Calu3 (cell line): ENCODE data around the gene SV2C. TPM values are rescaled to one million over a fixed set of nuclear protein-coding genes. Genes with fewer than 3 reads are reported as not detected.

ENCODE experiments used
- BruUV-seq: library from RNA; stranded (reverse); fragments of 400-500 nt; replicated peaks from 2 replicates; lab custom pipeline; 2021; lab: Mats Ljungman, UMichigan
- CTCF ChIA-PET: fragments of 300-600 bp; sonication (Branson Sonifier 250); formaldehyde crosslinking; loops from one replicate; lab custom pipeline; 2022; ENCODE audit warnings: antibody characterized with exemption; lab: Charles Lee
- DNase-seq: peaks from one replicate; pipeline ENCODE4 v3.0.0; 2022
- H3K27ac Mint-ChIP-seq: one replicate; pipeline ENCODE4 v1.8.0; 2022; ENCODE audit warnings: mixed read lengths; ENCODE audit not compliant: unreplicated experiment
- H3K27me3 Mint-ChIP-seq: one replicate; pipeline ENCODE4 v1.8.0; 2022; ENCODE audit warnings: mixed read lengths; ENCODE audit not compliant: unreplicated experiment
- H3K36me3 Mint-ChIP-seq: one replicate; pipeline ENCODE4 v1.8.0; 2022; ENCODE audit warnings: mild to moderate bottlenecking, moderate library complexity, mixed read lengths; ENCODE audit not compliant: insufficient read depth, unreplicated experiment
- H3K4me1 Mint-ChIP-seq: one replicate; pipeline ENCODE4 v1.8.0; 2022; ENCODE audit warnings: mild to moderate bottlenecking, low read depth, mixed read lengths; ENCODE audit not compliant: unreplicated experiment
- H3K4me3 Mint-ChIP-seq: one replicate; pipeline ENCODE4 v1.8.0; 2022; ENCODE audit warnings: mild to moderate bottlenecking, low read depth, moderate library complexity, mixed read lengths; ENCODE audit not compliant: unreplicated experiment
- H3K9me3 Mint-ChIP-seq: one replicate; pipeline ENCODE4 v1.8.0; 2022; ENCODE audit warnings: low read depth, mixed read lengths; ENCODE audit not compliant: unreplicated experiment
- intact Hi-C: fragments of 100-400 bp; cut with micrococcal nuclease; formaldehyde crosslinking; loops from one replicate; pipeline ENCODE4 v1.10.0; 2022; ENCODE audit not compliant: unreplicated experiment
- total RNA-seq: library from RNA; stranded (reverse); gene quantifications from 2 replicates; pipeline ENCODE4 v1.2.3, GENCODE V29; 2022
- TF ChIP-seq, protein P1 (sequence below): fragments of 200-600 bp; IDR thresholded peaks from one replicate; pipeline ENCODE4 v1.8.0; 2022; ENCODE audit warnings: antibody characterized with exemption; ENCODE audit not compliant: unreplicated experiment

SV2C gene
- total RNA-seq, 1 experiment from 2014 or later: 0.90 TPM

DNA sequence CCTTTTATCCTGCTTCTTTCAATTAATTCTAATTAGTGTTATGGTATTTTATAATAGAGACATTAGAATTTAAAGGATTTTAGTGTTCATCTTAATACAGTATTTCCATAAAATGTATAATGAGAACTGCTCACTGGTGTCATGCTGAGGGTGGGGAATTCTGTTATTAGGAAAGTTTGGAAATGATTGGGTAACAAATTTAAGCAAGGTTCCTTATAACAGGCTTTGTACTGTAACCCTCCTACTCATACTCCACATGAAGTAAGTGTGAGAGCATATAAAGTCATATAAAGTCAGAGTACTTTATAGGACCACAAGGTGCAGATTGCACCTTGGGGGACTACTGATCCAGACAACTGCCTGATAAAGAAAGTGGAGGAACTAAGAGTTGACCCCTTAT is 42.2 kb downstream of the SV2C start:
- no TSS peak for BruUV-seq
- Mint-ChIP-seq H3K4me3 (no peak overlapping the region), H3K27me3 (peaks cover 69% of the 10 kb centered on the region), H3K27ac (no peak overlapping the region), H3K36me3 (no peaks in the 10 kb centered on the region), H3K9me3 (no peaks in the 10 kb centered on the region), H3K4me1 (no peaks in the 10 kb centered on the region)
- no peak for DNase-seq
- TF ChIP-seq, protein P1, sequence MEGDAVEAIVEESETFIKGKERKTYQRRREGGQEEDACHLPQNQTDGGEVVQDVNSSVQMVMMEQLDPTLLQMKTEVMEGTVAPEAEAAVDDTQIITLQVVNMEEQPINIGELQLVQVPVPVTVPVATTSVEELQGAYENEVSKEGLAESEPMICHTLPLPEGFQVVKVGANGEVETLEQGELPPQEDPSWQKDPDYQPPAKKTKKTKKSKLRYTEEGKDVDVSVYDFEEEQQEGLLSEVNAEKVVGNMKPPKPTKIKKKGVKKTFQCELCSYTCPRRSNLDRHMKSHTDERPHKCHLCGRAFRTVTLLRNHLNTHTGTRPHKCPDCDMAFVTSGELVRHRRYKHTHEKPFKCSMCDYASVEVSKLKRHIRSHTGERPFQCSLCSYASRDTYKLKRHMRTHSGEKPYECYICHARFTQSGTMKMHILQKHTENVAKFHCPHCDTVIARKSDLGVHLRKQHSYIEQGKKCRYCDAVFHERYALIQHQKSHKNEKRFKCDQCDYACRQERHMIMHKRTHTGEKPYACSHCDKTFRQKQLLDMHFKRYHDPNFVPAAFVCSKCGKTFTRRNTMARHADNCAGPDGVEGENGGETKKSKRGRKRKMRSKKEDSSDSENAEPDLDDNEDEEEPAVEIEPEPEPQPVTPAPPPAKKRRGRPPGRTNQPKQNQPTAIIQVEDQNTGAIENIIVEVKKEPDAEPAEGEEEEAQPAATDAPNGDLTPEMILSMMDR: no peak
- CTCF ChIA-PET: no interaction called here
- intact Hi-C loops: no loop called here

- Mint-ChIP-seq H3K9me3 (no peaks in the 10 kb centered on the region), H3K27me3 (peaks cover 75% of the 10 kb centered on the region), H3K4me3 (no peak overlapping the region), H3K27ac (no peak overlapping the region), H3K36me3 (no peaks in the 10 kb centered on the region), H3K4me1 (no peaks in the 10 kb centered on the region)
- TF ChIP-seq, protein P1: no peak
- intact Hi-C loops: no loop called here
- DNase-seq: no peak
- CTCF ChIA-PET: no interaction called here
- no TSS peak for BruUV-seq
Observed at GRCh38 chr5:76125888-76126287, 42.7 kb downstream of the SV2C start.

DNA sequence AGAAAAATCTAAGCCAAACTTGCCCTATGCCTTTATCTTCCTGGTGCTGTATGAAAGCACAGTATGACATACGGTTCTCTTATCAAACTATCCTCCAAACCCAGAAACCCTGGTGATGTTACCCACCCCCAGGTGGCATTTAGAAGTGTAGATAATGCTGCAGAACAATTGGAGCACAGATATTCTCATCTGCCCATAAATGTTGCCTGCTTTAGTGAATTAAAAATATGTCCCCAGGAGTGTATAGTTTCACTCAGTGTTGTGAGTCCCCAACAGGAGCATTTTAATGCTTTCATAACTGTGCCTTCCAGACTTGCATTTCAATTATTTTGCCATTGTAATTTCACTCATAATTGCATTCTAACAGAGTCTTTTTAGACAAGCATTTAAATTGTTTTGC is 50.8 kb downstream of the SV2C start:
- DNase-seq: no peak
- BruUV-seq: no TSS peak
- intact Hi-C loops: no loop called here
- H3K27ac Mint-ChIP-seq: no peak overlapping the region
- H3K9me3 Mint-ChIP-seq: no peaks in the 10 kb centered on the region
- CTCF ChIA-PET: no interaction called here
- TF ChIP-seq, protein P1: no peak
- H3K27me3 Mint-ChIP-seq: peaks cover 76% of the 10 kb centered on the region
- H3K4me3 Mint-ChIP-seq: no peak overlapping the region
- H3K4me1 Mint-ChIP-seq: no peaks in the 10 kb centered on the region
- no peaks in the 10 kb centered on the region for H3K36me3 Mint-ChIP-seq

DNA sequence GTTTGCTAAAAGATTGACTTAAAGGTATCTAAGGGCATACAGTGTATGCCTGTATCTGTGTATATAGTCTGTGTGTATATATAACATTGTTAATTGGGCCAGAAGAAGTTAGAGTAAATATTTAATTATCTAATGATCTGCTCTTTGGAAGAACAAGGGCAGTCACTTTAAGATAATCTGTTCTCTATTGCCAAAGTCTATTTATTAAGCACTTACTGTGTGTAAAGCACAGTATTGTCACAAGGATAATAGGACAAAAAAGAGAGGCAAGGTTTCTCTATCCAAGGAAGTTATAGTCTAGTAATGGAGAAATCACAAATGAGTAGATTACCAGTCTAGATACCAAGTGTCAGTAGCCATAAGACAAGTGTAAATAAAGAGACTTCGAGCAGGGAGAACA is 51.5 kb downstream of the SV2C start:
- H3K27ac Mint-ChIP-seq: no peak overlapping the region
- CTCF ChIA-PET: interaction anchor here (0.5 kb wide), 1 partner anchor 12 kb away, joined by 3 read pairs; no protein-coding TSS in a partner anchor
- no peaks in the 10 kb centered on the region for H3K9me3 Mint-ChIP-seq
- DNase-seq: no peak
- no peaks in the 10 kb centered on the region for H3K36me3 Mint-ChIP-seq
- H3K4me1 Mint-ChIP-seq: no peaks in the 10 kb centered on the region
- peaks cover 72% of the 10 kb centered on the region for H3K27me3 Mint-ChIP-seq
- intact Hi-C loops: no loop called here
- no peak overlapping the region for H3K4me3 Mint-ChIP-seq
- TF ChIP-seq, protein P1: no peak
- BruUV-seq: no TSS peak
